Measurements from ENCODE around the gene SEC16B.

DNA sequence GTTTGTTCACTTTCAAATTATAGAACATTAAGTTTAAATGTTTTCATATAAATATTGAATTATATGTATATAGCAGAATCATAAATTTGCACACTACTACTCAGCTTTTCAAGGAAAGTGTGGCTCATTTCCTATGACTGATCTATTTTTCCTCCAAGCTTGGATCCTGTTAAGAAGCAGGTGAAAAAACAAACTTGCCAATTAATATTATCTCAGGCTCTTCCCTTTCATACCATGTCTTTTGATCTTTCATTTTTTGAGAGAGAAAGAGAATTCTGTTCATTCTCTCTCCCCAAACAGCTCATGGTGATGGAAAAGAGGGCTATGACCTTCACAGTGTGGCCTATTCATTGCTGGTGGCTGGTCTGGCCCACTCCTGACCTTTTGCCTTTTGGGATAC lies 43.7 kb downstream of the SEC16B start:
- TF ChIP-seq SP1 (CRISPR knock-in tag; IDR thresholded peaks at IDR 0.05) (no peak), U2AF2 (optimal IDR thresholded peaks at IDR 0.05; ENCODE audit: low read depth, low read length) (no peak), KAT8 (IDR thresholded peaks at IDR 0.05; ENCODE audit: low read depth) (no peak), ZNF232 (CRISPR knock-in tag; IDR thresholded peaks at IDR 0.05) (no peak), TAF1 (IDR thresholded peaks at IDR 0.05; ENCODE audit: control insufficient read depth, extremely low read depth, insufficient read depth, low read length, severe bottlenecking) (no peak), TOE1 (IDR thresholded peaks at IDR 0.05; ENCODE audit: borderline replicate concordance) (no peak), TOE1 (CRISPR knock-in tag; IDR thresholded peaks at IDR 0.05; ENCODE audit: borderline replicate concordance, low read depth) (no peak), ZNF408 (CRISPR knock-in tag; IDR thresholded peaks at IDR 0.05; ENCODE audit: low read depth) (no peak), CBX2 (IDR thresholded peaks at IDR 0.05; ENCODE audit: insufficient read depth, low read length, poor library complexity, severe bottlenecking) (no peak), PHB2 (IDR thresholded peaks at IDR 0.05; ENCODE audit: low read depth) (no peak), ERF (CRISPR knock-in tag; IDR thresholded peaks at IDR 0.05) (no peak), BCL6 (CRISPR knock-in tag; IDR thresholded peaks at IDR 0.05) (no peak)
- TF ChIP-seq, protein P1, sequence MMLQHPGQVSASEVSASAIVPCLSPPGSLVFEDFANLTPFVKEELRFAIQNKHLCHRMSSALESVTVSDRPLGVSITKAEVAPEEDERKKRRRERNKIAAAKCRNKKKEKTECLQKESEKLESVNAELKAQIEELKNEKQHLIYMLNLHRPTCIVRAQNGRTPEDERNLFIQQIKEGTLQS (IDR thresholded peaks at IDR 0.05) = no peak
- TF ChIP-seq, protein P1 (CRISPR knock-in tag; conservative IDR thresholded peaks at IDR 0.05) = no peak

Data from K562 (cell line).